Heart left ventricle (tissue), 13 donors: Measurements from ENCODE around the gene ZNF277.

Experiments
- POLR2A ChIP-seq, 2 donors: fragments of 450-650 bp; IDR thresholded peaks; one replicate each; pipeline ENCODE4 v1.6.1; 2017; ENCODE audit warnings: antibody characterized with exemption in 2 of 2, mild to moderate bottlenecking in 2 of 2, moderate library complexity in 2 of 2
- TF ChIP-seq, protein P1 (sequence below), 12 donors: fragments of 200-600 bp; sonication (generic) in 4 of 12; IDR thresholded peaks; one replicate each; pipeline versions ENCODE4 v1.5.0 to v1.8.0; 2018 to 2022; ENCODE audit warnings: antibody characterized with exemption in 12 of 12, mild to moderate bottlenecking in 5 of 12
- donor health status: ischemic (EF 13 %, LVEDD 7.1; RV severe dilation, severe dysfunction).
- donor health status: DM: no; HTN: yes; CAD: no.
- donor health status: DM: no; HTN: no; CAD: no.
- donor health status: ischemic (EF 25% LVEDD 6.9; RV normal size, moderate dysfunction).
- donor health status: ischemic (EF 25% LVEDD 5.7; RV mildly dilated, moderate dysfunction).
- donor health status: ischemic (EF 35%, LVEDD 5.7; RV mildly dilated, moderate dysfunction).
- donor health status: nonischemic (EF 11% LVEDD 7.7; RV severe dilation, severe dysfunction).
- donor health status: DM: yes; HTN: yes; CAD: no.
- donor health status: PGD.
- donor health status: ischemic (EF 29% LVEDD 5.4; RV normal size, mild dysfunction).
- donor health status: nonischemic (EF 23%, LVEDD 6.1; RV moderate dilation, normal function).

DNA sequence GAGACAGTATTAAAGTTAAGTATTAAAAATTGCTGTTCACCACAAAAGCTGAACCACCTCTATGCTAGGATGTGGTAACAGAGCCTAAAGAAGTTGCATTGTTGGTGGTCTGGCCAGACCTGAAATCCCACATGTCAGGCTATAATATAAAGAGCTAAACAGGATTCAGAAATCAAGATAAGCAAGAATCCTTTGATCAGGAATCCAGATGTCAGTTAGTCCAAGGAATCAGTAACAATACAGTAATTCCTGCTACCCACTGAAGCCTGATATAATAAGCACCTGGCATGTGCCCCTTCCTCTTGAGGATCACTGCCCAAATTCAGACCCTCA, 48.9 kb downstream of the ZNF277 start:
- TF ChIP-seq, protein P1, sequence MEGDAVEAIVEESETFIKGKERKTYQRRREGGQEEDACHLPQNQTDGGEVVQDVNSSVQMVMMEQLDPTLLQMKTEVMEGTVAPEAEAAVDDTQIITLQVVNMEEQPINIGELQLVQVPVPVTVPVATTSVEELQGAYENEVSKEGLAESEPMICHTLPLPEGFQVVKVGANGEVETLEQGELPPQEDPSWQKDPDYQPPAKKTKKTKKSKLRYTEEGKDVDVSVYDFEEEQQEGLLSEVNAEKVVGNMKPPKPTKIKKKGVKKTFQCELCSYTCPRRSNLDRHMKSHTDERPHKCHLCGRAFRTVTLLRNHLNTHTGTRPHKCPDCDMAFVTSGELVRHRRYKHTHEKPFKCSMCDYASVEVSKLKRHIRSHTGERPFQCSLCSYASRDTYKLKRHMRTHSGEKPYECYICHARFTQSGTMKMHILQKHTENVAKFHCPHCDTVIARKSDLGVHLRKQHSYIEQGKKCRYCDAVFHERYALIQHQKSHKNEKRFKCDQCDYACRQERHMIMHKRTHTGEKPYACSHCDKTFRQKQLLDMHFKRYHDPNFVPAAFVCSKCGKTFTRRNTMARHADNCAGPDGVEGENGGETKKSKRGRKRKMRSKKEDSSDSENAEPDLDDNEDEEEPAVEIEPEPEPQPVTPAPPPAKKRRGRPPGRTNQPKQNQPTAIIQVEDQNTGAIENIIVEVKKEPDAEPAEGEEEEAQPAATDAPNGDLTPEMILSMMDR (IDR thresholded peaks at IDR 0.05): no peak
- no peak for TF ChIP-seq POLR2A (IDR thresholded peaks at IDR 0.05)
